OCI-LY1 (cell line): Measurements from ENCODE around the gene TMEM178A.

ENCODE experiments used
- EZH2 ChIP-seq: fragments of 200-600 bp; sonication (generic), shearing (Covaris generic); IDR thresholded peaks from 2 replicates; pipeline ENCODE4 v1.8.0; 2017; ENCODE audit warnings: borderline replicate concordance, mixed run types, mild to moderate bottlenecking, antibody characterized with exemption, low read length, moderate library complexity, mixed read lengths
- TF ChIP-seq, protein P1 (sequence below): fragments of 200-600 bp; sonication (generic), shearing (Covaris generic); IDR thresholded peaks from 2 replicates; pipeline ENCODE4 v1.5.1; 2017; ENCODE audit warnings: mild to moderate bottlenecking, antibody characterized with exemption, low read length, moderate library complexity, mixed read lengths

DNA sequence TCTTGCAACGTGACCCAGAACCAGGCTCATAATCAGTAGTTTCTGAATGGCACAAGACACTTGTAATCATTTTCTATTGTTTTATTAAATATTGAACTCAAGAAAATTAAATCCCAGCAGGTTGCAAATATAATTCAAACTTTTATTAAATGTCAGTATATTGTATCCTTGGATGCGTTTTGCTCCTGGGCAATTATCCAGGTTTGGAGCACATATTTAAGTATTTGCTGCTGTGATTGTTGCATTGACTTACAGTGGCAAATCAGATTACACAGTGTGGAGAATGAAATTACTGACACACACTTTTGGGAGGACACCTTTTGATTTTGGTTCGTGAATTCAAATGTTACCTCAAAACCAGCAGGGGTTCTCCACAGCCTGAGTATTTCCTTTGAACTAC, 27.1 kb upstream of the TMEM178A start:
- TF ChIP-seq, protein P1, sequence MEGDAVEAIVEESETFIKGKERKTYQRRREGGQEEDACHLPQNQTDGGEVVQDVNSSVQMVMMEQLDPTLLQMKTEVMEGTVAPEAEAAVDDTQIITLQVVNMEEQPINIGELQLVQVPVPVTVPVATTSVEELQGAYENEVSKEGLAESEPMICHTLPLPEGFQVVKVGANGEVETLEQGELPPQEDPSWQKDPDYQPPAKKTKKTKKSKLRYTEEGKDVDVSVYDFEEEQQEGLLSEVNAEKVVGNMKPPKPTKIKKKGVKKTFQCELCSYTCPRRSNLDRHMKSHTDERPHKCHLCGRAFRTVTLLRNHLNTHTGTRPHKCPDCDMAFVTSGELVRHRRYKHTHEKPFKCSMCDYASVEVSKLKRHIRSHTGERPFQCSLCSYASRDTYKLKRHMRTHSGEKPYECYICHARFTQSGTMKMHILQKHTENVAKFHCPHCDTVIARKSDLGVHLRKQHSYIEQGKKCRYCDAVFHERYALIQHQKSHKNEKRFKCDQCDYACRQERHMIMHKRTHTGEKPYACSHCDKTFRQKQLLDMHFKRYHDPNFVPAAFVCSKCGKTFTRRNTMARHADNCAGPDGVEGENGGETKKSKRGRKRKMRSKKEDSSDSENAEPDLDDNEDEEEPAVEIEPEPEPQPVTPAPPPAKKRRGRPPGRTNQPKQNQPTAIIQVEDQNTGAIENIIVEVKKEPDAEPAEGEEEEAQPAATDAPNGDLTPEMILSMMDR, result no peak
- TF ChIP-seq EZH2, result no peak
